PFSK-1 (cell line): ENCODE results near the gene HSD17B11.

Experiments used
- FOXP2 ChIP-seq: optimal IDR thresholded peaks from 2 replicates; pipeline ENCODE3; 2011; ENCODE audit warnings: borderline replicate concordance, control low read depth, inconsistent platforms; ENCODE audit not compliant: insufficient read depth; ENCODE audit errors: extremely low read length, extremely low read depth
- POLR2AphosphoS5 ChIP-seq: IDR thresholded peaks from 2 replicates; pipeline ENCODE4 v1.6.1; 2012; ENCODE audit warnings: low read depth, mild to moderate bottlenecking, control low read depth, low read length, moderate library complexity
- REST ChIP-seq, 2 experiments: IDR thresholded peaks; 2 replicates each; pipeline versions ENCODE4 v1.6.1 to v1.8.0; 2011 to 2012; ENCODE audit warnings: low read depth in 2 of 2, low read length in 2 of 2, control low read depth in 1 of 2, inconsistent platforms in 1 of 2, mild to moderate bottlenecking in 1 of 2, moderate library complexity in 1 of 2; ENCODE audit not compliant: insufficient read depth in 1 of 2
- SIN3A ChIP-seq: IDR thresholded peaks from 2 replicates; pipeline ENCODE4 v1.6.1; 2012; ENCODE audit warnings: mild to moderate bottlenecking, low read length, moderate library complexity, borderline replicate concordance; ENCODE audit not compliant: insufficient read depth
- TAF1 ChIP-seq: IDR thresholded peaks from 2 replicates; pipeline ENCODE4 v1.6.1; 2012; ENCODE audit warnings: low read length, control low read depth, borderline replicate concordance; ENCODE audit not compliant: insufficient read depth

HSD17B11 gene

DNA sequence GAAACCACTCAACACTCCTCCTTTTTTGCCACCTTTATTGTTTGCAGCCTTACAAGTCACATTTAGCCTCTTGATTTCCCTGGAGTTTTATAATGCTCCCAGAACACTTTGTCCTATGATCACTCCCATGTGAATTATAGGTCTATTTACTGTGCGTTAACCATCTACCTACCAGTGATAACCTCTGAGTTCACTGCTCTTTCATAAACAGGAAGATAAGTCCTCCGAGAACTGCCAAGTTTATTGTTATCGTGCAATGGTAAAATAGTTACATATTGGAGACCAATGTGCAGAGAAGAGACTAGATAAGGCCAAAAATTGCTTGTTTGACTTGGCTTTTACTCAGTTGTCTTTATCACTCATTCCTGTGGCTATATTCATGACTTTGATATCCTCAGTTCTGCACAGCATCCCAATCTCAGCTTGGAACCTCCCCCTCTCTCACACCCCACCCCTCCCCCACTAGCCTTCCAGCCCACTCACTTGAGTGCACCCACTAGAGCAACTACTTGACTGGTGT, 18.5 kb upstream of the HSD17B11 start:
- TF ChIP-seq TAF1: no peak
- TF ChIP-seq FOXP2: no peak
- no peak for TF ChIP-seq POLR2AphosphoS5
- no peak for TF ChIP-seq SIN3A

DNA sequence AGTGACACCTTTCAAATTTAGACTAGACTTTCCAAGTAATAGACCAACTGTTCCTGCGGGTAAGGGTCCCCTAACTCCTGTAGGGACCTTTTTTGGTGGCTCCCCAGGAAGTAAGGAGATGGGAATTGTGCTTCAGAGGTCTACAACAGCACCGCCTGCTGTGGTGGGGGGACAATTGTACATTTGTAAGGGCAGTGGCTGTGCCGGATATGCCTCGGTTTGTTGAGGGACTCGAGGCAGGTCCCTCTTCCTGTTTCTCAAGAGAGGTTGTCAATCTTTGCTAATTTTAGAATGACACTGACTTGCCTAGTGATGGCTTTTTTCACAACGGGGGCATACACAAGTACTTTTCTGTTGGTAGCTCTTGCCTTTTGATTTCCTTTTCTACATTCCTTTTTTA, 15.5 kb upstream of the HSD17B11 start:
- TF ChIP-seq TAF1 (no peak), FOXP2 (no peak), POLR2AphosphoS5 (no peak), REST (IDR thresholded peaks at IDR 0.05; ENCODE audit: insufficient read depth in 1 of 2, low read depth in 2 of 2, low read length in 2 of 2) (no peak), SIN3A (no peak)

- no peak for TF ChIP-seq REST (IDR thresholded peaks at IDR 0.05; ENCODE audit: insufficient read depth in 1 of 2, low read depth in 2 of 2, low read length in 2 of 2)
- no peak for TF ChIP-seq POLR2AphosphoS5
- TF ChIP-seq TAF1: no peak
- TF ChIP-seq FOXP2: no peak
- TF ChIP-seq SIN3A: no peak
These were observed 14.3 kb upstream of the HSD17B11 start for GRCh38 chr4:87405211-87405820.

GRCh38 chr4:87399954-87400353, 9.0 kb upstream of the HSD17B11 start:
- TF ChIP-seq POLR2AphosphoS5: no peak
- no peak for TF ChIP-seq TAF1
- TF ChIP-seq SIN3A: no peak
- no peak for TF ChIP-seq FOXP2
- no peak for TF ChIP-seq REST (IDR thresholded peaks at IDR 0.05; ENCODE audit: insufficient read depth in 1 of 2, low read depth in 2 of 2, low read length in 2 of 2)

GRCh38 chr4:87399148-87399547, 8.2 kb upstream of the HSD17B11 start:
- TF ChIP-seq TAF1 (no peak), REST (IDR thresholded peaks at IDR 0.05; ENCODE audit: insufficient read depth in 1 of 2, low read depth in 2 of 2, low read length in 2 of 2) (no peak), SIN3A (no peak), POLR2AphosphoS5 (no peak), FOXP2 (no peak)
